HepG2 (cell line): Measurements from ENCODE around the gene DDX39B.

Experiments
- BRD4 ChIP-seq: sonication (generic); formaldehyde crosslinking; IDR thresholded peaks from 2 replicates; pipeline ENCODE4 v1.4.0; 2020; ENCODE audit warnings: missing genetic modification reagents
- RAD21 ChIP-seq: fragments of 450-650 bp; formaldehyde crosslinking; IDR thresholded peaks from 2 replicates; pipeline ENCODE4 v1.5.0; 2020; ENCODE audit warnings: mild to moderate bottlenecking
- SAFB2 ChIP-seq: sonication (generic); formaldehyde crosslinking; IDR thresholded peaks from 2 replicates; pipeline ENCODE4 v1.5.1; 2020; ENCODE audit warnings: missing genetic modification reagents, low read depth, mild to moderate bottlenecking, borderline replicate concordance
- TF ChIP-seq, protein P1 (sequence below): sonication (generic); formaldehyde crosslinking; IDR thresholded peaks from 2 replicates; pipeline ENCODE4 v1.8.0; 2022; ENCODE audit warnings: missing genetic modification reagents, low read depth, mild to moderate bottlenecking, borderline replicate concordance
- TF ChIP-seq, protein P2 (sequence below): sonication (generic); formaldehyde crosslinking; IDR thresholded peaks from 2 replicates; pipeline ENCODE4 v1.4.0; 2020; ENCODE audit warnings: mild to moderate bottlenecking, missing genetic modification reagents

DNA sequence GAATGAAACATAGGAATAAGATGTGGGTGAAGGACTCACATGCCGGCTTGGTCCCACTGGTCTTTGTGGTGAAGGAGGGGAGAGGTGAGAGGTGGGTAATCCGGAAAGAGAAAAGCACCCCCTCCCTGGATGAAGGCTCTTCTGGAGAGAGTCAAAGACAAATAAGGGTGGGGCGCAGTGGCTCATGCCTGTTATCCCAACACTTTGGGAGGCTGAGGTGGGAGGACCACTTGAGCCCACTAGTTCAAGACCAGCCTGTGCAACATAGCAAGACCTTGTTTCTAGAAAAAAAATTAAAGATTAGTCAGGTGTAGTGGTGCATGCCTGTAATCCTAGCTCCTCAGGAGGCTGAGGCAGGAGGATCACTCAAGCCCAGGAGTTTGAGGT, 37.3 kb upstream of the DDX39B start:
- TF ChIP-seq SAFB2: no peak
- no peak for TF ChIP-seq BRD4 (CRISPR knock-in tag)
- TF ChIP-seq, protein P1, sequence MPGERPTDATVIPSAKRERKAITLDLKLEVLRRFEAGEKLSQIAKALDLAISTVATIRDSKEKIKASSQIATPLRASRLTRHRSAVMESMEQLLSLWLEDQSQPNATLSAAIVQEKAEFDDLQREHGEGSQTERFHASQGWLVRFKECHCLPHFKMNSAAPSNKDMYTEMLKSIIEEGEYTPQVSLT (CRISPR knock-in tag): no peak
- TF ChIP-seq, protein P2, sequence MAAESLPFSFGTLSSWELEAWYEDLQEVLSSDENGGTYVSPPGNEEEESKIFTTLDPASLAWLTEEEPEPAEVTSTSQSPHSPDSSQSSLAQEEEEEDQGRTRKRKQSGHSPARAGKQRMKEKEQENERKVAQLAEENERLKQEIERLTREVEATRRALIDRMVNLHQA: no peak
- TF ChIP-seq RAD21 (CRISPR knock-in tag): no peak
